DMS79 treated with DMSO at 0.1 percent for 48 hours (cell line): ENCODE measurements around the gene UTP11.

Experiments
- DNase-seq: peaks from one replicate; lab custom pipeline; 2025; lab: John Stamatoyannopoulos, UW

The UTP11 gene

DNA sequence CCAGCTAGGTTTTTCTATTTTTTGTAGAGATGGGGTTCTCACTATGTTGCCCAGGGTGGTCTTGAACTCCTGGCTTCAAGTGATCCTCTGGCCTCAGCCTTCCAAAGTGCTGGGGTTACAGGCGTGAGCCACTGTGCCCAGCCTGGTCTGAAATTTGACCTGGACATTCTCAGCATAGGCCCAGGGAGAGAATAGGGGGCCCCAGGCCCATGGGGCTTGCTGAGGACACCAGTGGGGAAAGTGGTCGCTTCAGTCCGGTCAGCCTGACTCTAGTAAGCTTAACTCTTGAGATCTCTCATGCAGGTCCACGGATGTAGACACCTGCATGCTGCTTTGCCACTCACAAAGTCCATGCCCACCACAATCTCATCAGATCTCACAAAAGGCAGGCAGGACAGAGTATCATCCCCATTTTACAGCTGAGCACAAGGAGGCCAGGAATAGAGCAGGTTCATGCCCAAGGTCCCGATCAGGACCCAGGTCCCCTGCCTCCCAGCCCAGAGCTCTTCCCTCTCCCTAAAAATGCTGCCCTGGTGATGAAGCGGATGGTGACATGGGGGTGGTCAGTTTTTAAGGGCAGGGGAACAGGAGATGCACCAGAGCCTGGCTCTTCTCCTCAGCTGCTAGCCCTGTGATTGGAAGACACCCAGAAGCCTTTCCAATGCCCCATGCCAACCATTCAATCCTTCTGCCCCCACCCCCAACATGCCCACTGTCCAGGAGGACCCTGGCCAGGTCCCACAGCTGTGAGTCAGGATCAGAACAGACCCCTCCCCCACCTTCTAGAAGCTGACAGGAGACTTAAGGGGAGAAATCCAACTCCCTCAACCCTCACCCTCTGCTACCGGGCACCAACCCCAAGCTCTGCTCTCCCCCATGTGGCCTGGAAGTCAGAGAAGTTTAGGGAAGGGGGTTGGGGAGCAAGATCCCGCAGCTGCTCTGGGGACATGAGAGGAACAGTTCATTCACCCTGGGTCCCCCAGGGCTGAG lies 9.0 kb upstream of the UTP11 start:
- DNase-seq = no peak

DNA sequence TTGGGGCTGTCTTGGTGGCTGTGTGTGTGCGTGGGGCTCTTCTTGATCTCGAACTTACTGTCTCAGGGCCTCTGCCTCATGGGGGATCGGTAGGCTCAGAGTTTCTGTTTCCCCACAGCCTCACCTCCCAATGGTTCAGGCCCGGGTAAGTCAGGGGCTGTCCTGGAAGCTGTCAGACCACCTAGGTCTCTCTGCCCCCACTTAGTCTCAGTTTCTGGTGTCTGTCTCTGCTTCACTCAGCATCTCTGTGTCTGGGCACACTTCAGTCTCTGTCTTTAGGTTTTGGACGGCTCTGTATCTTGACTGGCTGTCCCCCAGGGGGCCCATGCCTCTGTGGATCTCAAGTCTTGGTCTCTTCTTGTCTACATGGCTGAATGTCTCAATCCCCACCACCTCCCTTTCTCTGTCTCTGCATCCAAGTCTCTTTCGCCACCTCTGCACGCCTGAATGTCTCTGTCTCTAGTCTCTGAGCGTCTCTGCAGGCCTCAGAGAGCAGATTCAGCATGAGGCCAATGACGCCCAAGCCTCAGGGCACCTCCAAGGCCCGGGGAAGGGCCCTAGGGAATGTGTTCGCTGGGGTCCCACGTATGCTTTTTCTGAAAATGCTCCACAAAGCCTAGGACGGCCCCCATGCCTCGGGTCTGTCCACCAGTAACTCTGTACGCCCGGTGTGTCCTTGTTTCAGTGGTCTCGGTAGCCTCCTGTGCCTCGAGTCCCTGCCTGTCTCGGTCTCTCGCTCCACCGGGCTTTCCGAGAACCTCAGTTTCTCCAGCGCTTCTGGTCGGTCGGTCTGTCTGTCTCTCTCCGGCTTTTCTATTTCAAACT lies 8.0 kb upstream of the UTP11 start:
- no peak for DNase-seq

DNA sequence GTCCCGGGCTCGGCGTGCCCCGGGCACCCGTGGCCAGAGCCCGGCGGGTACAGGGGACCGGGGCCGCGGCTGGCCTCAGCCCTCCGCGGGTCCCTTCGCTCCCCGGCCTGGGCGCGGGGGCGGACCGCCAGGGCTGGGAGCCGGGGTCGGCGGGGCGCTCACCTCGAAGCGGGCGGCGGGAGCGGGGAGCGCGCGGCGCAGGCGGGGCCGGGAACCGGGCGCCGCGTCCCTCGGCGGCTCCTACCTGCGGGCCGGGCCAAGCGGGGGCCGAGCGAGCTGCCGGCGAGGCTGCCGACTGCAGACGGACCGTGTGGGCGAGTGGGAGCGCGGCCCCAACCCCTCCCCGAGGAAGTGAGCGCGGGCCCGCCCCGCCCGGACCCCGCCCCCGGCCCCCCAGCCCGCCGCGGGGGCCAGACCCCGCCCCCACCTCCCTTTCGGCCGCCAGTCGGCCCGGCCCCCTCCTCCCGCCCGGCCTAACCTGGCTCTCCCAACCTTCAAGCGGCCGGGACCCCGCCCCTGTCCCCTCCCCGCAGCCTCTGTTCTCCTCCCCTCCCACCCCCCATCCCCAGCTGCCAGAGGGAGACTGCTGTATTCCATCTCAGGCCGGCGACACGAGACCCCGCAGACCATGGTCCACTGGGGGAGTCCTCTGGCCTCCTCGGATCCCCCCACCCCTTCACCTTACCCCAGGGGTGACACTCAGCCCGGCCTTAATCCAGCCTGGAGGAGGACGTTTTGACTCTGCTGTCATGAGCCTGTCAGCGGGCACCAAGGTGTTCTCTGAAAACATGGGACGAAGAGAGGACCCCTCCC lies 7.1 kb upstream of the UTP11 start, which contains the start of gene FHL3:
Gene FHL3, minus strand, starts transcription at position 320 of the 813 bp plus-strand sequence. CDS start 6,102 bp downstream, outside the sequence.
- DNase-seq = peak; percentile 31

DNA sequence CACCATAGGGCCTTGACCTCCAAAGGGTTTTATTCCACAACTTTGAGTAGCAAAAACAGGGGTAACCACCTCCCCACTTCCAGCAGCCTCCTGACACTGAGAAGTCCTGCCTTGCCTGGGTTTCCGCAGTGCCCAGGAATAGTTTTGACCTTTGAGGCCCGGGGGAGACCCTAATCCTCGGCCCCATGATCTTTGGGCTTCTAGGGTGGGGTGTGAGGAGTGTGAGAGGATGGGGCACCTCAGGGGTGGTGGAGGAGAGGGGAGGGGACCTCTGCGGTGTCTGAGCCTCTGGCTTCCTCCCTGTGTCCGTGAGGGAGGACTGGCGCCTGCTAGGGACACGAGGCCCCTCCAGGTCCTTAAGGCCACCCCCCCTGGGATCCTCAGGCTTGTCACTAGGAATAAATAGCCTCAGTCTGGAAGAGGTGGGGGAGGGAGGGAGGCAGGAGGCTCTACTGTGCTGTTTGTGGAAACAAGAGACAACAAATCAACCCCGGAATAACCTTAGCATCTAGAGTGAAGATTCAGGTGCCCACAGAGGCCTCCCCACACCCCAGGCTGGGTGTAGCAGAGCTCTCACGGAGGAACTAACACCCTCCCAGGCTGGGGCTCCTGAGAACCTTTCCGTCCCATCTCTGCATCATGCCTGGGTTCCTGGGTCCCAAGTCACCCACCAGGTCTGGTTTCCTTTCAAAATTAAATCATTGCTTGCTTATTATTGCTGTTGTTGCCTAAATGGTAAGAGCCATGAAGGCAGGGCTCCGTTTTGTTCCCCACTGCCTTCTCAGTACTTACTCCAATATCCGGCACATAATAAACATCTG lies 6.3 kb upstream of the UTP11 start:
- no peak for DNase-seq

DNA sequence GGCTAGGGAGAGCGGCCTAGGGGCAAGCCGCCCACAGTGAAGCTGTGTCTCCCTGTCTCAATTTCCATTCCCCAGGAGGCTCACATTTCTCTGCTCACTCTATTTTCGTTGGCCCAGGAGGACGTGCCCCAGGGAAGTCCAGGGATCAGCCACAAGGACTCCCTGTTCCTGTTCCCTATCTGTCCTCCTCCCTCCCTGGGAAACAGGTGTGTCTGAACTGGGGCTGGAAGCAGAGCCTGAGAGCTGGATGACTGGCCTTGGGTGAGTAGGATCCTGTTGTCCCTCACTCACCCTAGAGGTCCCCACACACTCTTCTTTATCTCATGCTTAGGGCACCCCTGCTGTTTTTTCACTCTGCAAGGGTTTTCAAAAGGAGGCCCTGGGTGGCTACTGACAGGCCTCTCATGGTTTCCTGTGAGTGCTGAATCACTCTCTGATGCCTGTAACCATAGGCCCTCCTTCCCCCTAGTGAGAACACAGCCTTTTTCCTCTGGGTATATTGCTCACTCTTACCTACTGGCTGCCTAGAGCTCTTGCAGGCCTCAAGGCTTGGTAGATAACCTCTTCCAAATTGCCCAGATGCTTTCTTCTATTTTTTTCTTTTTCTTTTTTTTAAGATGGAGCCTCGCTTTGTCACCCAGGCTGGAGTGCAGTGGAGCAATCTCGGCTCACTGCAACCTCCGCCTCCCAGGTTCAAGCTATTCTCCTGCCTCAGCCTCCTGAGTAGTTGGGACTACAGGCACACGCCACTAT lies 3.3 kb upstream of the UTP11 start:
- DNase-seq = no peak

DNA sequence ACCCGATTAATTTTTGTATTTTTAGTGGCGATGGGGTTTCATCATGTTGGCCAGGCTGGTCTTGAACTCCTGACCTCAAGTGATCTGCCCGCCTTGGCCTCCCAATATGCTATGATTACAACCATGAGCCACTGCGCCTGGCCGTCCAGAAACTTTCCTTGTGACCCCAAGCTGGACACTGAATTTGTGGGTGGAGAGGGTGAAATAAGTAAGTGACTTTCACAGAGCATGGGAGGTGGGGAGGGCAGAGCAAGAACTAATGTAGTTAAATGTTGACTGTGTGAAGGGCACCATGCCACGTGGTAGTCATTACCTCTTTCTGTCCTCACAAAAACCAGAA lies 2.7 kb upstream of the UTP11 start:
- no peak for DNase-seq

DNA sequence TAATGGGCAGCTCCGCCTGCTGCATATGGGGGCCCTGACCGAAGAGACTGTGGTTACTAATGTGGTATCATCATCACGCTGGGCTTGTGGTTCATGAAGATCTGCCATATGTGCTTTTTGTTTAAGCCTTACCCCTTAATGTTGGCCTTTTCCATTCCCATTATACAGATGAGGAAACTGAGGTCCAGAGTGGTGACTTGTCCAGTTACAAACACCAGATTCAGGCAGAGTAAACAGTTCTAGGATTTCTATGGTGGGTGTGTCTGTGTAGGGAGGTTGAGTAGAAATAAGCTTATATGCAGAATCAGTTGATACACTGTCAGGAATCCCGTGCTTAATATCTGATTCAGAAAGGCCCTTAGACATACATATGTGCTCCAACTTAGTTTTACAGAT lies 691 bp downstream of the UTP11 start:
- no peak for DNase-seq

DNA sequence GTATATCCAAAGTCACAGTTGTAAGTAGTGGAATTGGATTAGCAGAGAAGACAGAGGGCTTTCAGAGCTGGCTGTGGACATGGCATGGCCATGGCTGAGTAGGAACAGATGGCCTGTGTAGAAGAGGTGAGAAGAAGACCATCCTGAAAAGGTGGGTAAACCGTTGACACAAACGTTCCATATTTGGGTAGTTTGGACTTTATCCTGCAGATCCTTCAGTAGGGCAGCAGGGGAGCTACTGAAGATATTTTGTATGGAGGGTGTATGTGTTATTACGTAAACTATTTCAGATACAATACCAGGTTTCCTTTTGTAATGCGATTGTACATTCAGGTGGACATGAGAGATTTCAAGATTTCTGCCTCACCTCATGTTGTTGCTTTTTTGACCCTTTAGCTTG lies 1.6 kb downstream of the UTP11 start:
- no peak for DNase-seq

DNA sequence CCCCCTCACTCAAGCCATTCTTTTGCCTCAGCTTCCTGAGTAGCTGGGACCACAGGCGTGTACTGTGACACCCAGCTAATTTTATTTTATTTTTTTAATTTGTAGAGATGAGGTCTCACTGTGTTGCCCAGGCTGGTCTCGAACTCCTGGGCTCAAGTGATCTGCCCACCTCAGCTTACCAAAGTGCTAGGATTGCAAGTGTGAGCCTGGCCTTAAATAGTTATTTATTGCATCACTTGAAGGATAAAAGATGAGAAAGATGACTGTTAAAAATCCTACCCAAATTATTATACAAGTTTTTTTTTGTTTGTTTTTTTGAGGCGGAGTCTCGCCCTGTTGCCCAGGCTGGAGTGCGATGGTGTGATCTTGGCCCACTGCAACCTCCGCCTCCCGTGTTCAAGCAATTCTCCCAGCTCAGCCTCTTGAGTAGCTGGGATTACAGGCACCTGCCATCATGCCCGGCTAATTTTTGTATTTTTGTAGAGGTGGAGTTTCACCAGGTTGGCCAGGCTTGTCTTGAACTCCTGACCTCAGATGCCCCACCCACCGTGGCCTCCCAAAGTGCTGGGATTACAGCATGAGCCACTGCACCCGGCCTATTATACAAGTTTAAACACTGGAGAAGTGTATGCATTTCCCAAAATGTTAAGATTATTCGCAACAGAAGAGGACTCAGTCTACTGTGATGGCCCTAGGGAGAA lies 2.3 kb downstream of the UTP11 start:
- DNase-seq = no peak

DNA sequence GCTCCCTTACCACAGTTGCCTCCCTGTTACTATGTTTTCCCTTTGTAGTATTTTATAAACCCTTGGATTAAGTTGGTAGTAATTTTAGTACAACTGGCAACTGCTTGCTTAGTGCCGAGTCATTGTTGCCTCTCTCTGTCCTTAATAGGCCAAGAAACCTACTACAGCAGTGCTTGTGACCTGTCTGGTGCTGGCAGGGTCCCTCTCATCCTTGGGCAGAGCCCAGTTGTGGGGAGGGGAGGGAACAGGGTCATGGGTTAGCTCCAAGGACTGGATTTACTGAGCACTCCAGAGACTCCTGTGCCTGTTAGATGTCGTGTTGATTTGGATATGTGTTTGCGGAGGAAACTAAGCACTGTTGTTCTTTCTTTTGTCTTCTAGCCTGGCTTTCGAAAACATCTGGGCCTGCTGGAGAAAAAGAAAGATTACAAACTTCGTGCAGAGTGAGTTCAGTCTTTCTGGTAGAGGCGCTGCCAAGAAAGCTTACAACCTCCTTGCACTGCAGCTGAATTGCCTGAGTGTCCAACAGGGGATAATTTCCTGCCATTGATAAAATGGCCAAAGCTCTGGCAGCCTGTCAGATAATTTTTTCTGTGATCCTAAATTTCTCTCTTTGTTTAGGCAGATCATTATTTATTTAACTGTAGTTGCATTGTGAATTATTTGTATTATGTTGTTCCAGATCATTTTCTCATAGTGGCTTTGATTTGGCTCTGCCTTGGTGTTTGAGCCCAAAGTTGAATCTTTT lies 3.6 kb downstream of the UTP11 start:
- no peak for DNase-seq

DNA sequence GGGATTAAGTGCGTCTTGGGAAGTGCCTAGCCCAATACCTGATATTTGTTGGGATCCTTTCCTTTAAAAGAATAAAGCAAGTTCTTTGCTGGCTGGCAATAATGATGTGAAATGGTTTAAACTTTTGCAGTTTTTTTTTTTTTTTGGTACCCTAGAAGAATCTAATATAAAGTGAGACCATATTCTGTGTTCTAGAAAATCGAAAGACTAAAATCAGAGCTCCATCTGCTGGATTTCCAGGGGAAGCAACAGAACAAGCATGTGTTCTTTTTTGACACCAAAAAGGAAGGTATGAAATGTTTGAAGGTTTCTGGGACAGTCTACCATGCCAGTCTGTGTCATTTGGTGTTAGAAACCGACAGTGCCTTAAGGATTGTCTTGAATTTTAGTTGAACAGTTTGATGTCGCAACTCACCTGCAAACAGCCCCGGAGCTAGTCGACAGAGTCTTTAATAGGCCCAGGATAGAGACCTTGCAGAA lies 6.4 kb downstream of the UTP11 start:
- no peak for DNase-seq

DNA sequence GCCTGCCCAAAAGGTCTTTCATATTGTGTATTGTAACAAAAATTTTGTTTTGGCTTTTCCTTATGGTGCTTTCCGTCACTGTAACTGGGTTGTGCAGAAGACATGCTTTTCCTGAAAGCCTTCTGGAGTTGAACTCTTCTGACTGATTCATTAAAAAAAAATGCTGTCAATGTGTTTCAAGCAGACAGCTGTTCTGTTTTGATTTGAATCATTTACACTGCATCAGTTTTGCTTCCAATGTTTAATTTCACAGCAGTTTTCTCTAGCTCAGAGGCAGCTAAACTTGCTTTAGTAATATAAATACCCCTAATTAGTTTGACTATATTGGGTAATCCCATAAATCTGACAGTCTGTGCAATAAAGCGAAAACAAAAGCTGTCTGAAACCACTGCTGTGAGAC lies 7.9 kb downstream of the UTP11 start:
- DNase-seq = no peak

DNA sequence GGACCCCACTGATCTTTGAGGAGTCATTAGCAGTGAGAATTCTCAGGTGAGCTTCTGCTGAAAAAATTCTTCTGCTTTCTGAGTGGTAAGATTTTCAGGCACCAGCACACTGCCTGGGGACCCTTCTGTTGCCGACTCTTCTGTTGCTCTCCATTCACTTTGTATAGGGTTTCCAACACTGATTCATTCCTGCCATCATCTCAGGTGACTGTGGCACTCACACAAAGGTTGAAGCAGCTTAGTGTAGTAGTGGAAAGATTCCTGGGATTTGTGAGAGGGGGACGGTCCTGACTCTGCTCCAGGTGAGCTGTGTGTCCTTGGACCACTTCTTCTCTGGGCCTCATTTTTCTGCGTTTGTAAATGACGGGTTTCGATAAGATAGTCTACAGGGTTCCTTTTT lies 9.4 kb downstream of the UTP11 start:
- DNase-seq = no peak

DNA sequence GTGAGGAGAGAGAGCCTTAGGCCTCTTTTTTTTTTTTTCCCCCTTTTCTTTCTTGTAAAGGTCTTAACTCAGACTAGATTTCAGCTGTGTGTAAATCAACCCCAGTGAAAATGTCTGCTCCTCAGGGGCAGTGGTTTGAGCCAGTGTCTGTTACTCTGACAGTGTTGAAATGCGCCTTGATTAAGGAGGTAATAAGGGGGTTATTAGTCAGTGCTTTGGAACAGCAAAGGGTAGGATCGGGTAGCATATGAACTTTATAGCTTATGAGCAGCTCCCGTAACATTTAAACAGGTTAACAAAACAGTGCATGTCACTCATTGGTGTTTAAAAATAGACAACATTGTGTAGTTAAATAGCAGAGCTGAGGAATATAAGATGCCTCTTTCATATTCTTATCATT lies 10.3 kb downstream of the UTP11 start:
- no peak for DNase-seq

DNA sequence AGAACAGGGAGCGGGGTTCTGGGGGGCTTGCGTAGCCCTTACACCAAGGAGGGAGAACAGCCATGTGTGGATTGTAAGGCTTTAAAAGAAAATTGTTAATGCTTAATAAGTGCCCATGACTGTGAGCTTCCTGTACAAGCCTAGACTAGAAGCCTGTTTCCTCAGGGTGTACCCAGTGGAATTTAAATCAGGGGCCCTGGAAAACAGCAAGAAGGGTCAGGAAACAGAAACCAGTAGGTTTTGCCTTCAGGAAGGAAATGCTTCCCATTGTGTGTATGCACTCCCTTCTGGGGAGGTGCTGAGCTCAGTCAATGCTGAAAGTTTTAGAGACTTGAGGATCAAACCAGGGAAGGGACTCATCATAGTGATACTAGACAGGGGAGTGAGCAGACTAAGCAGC lies 12.7 kb downstream of the UTP11 start:
- no peak for DNase-seq

DNA sequence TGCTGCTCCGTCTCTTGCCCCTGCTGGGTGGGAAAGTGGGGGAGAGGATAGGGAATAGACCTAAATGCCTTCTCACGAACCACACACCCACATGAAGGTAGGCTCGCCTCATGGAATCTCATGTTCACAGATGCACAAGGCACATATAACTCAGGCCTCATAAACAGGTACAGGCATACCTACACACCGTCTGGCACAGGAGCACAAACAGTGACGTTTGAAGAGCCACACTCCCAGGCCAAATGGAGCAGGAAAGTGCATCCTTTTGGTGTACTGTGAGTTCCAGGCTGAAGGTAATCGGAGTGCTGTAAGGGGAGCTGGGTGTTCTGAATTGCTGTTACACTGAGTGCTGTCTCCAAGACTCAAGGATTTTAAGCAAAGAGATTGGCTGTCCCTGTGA lies 13.1 kb downstream of the UTP11 start:
- DNase-seq = no peak

DNA sequence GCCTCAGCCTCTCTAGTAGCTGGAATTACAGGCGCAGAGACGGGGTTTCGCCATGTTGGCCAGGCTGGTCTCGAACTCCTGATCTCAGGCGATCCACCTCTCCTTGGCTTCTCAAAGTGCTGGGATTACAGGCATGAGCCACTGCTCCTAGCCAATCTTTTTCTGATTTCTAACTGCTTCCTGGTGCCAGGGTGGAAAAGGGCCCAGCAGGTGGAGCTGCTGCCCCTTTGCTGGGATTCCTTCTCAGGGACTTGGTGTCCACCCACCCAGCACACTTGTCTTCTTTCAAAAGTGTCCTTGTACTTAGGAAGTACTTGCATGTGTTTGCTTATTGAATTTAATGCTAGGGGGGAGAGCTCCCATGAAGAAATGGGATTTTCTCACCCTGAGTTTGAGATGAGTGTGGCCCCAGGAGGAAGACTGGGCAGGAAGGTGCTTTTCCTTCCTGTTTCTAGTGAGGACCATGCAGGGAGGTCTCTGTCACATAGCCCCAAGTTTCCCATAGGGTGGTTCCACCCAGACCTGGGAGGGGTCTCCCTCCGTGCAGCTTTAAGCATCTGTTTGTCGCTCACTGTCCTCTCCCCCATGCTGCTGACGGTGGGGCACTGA lies 14.2 kb downstream of the UTP11 start:
- peak; percentile 94 for DNase-seq
